ENCODE measurements around the gene RNF168.
"Not testable (repeated sequence)": the region's sequence is repeated elsewhere in the genome, so short reads cannot be mapped to it uniquely, and the experiment has no call there.

DNA sequence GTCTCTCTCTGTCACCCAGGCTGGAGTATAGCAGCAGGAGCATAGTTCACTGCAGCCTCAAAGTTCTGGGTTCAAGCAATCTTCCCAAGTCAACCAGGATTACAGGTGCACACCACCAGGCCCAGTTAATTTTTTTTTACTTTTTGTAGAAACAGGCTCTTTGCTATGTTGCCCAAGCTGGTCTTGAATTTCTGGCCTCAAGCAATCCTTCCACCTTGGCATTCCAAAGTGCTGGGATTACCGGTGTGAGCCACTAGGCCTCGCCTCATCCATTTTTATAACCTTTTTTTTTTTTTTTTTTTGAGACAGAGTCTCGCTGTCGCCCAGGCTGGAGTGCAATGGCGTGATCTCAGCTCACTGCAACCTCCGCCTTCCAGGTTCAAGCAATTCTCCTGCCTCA, 79.1 kb downstream of the RNF168 start:
- TF ChIP-seq CTCF, POLR2A (IDR thresholded peaks at IDR 0.05): not testable (repeated sequence)

Data from adrenal gland (tissue), 5 donors.